Measurements from ENCODE around the gene CHRNA9.
A peak's percentile ranks its signal among the peaks of the same experiment; 100 is the strongest.

The CHRNA9 gene

GRCh38 chr4:40329805-40330204 lies 5.3 kb upstream of the CHRNA9 start:
- no peak for DNase-seq
- no peak overlapping the region for H3K4me3 Mint-ChIP-seq
- no peaks in the 10 kb centered on the region for H3K36me3 Mint-ChIP-seq (ENCODE audit: low read depth)
- H3K4me1 Mint-ChIP-seq = peaks cover 71% of the 10 kb centered on the region
- H3K27me3 Mint-ChIP-seq (ENCODE audit: low read depth, poor library complexity) = peaks cover 5% of the 10 kb centered on the region
- TF ChIP-seq CTCF (IDR thresholded peaks at IDR 0.05) = no peak
- H3K27ac Mint-ChIP-seq = peak overlapping the region; percentile 23
- no peaks in the 10 kb centered on the region for H3K9me3 Mint-ChIP-seq

DNA sequence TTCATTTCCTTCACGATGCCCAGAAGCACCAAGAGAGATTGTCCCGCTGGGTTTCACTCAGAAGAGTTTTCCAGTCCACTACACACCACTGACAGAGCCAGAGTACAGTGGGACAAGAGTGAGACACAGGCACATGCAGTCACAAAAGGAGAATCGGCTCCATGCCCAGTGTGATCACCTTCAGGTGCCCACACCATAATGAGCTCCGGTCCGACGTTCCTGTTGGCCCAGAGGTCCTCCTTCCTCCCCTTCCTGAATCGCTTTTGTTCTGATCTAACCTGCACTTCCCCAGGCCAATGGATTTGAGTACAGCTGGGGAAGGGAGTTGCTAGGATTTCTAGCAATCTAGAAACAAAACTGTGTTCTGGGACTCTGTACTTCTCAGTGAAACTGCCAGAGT lies 4.6 kb upstream of the CHRNA9 start:
- peaks cover 7% of the 10 kb centered on the region for H3K27me3 Mint-ChIP-seq (ENCODE audit: low read depth, poor library complexity)
- no peak for DNase-seq
- no peak overlapping the region for H3K4me3 Mint-ChIP-seq
- H3K36me3 Mint-ChIP-seq (ENCODE audit: low read depth) = no peaks in the 10 kb centered on the region
- peak overlapping the region; percentile 23 for H3K27ac Mint-ChIP-seq
- H3K9me3 Mint-ChIP-seq = no peaks in the 10 kb centered on the region
- no peak for TF ChIP-seq CTCF (IDR thresholded peaks at IDR 0.05)
- H3K4me1 Mint-ChIP-seq = peaks cover 74% of the 10 kb centered on the region

DNA sequence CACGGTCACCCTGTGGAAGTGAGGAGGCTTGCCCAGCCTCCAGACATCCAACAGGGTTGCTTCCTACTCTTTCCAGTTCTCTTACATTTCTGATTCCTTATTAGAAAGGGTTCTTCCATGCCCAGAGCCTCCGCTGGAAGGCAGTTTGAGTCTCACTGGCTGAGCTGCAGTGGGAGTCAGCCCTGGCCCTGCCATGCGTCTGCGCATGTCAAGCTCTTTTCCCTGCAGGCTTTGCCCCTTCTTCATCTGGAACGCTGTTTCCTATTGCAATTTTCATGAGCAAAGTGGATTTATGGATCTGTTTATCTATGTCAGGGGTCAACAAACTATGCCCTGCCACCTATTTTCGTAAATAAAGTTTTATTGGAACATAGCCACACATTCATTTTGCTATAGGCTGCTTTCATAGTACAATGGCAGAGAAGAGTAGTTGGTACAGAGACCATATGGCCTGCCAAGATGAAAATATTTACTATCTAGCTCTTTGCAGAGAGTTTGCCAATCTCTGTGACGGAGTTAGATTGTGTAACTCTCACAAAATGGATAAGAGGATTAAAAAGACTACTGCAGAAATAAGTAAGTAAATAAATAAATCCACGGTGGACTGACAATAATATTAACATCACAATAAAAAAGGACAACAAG lies 3.9 kb upstream of the CHRNA9 start:
- peaks cover 3% of the 10 kb centered on the region for H3K9me3 Mint-ChIP-seq
- peaks cover 8% of the 10 kb centered on the region for H3K27me3 Mint-ChIP-seq (ENCODE audit: low read depth, poor library complexity)

DNA sequence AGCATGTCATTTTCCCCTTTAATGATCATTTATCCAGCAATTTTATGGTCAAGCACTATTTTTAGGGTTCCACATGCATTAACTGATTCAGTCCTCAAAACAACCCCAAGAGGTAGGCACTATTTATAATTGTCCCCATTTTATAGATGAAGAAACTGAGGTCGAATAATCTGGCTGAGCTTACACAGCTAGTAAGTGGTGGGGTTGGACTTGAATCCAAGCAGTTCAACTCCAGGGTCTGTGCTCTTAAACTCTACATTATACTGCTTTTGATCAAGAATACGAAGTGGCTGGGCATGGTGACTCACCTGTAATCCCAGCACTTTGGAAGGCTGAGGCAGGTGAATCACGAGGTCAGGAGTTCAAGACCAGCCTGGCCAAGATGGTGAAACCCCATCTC lies 3.2 kb upstream of the CHRNA9 start:
- Mint-ChIP-seq H3K9me3 (peaks cover 3% of the 10 kb centered on the region), H3K36me3 (ENCODE audit: low read depth) (peaks cover 12% of the 10 kb centered on the region), H3K4me1 (peaks cover 80% of the 10 kb centered on the region), H3K4me3 (no peak overlapping the region), H3K27me3 (ENCODE audit: low read depth, poor library complexity) (peaks cover 8% of the 10 kb centered on the region), H3K27ac (no peak overlapping the region)
- DNase-seq = no peak
- TF ChIP-seq CTCF (IDR thresholded peaks at IDR 0.05) = no peak

More for the DNA sequence above, 3.9 kb upstream of the CHRNA9 start:
- H3K36me3 Mint-ChIP-seq (ENCODE audit: low read depth) = peaks cover 6% of the 10 kb centered on the region
- H3K4me3 Mint-ChIP-seq = no peak overlapping the region
- DNase-seq = no peak
- H3K27ac Mint-ChIP-seq = peak overlapping the region; percentile 23
- H3K4me1 Mint-ChIP-seq = peaks cover 78% of the 10 kb centered on the region
- TF ChIP-seq CTCF (IDR thresholded peaks at IDR 0.05) = no peak

DNA sequence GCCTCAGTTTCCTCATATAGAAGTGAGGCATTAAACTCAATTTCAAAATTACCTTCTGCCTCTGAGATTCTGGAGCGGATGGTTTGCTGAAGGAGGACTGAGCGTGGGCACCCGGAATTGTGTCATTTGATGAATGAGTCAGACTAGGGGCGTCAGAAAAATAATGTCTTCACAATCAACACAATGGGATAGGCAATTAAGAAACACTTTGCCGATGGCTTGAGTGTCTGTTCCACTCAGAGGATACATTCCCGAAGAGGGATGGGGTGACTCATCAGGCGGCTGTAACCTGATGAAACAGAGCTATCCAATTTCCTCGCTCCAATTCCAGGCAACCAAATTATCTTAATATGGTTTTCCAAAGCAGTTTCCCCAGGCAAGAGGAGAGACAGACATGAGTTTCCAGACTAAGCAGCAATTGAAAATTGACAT lies 1.2 kb upstream of the CHRNA9 start:
- Mint-ChIP-seq H3K4me3 (peak overlapping the region; percentile 75), H3K9me3 (peaks cover 3% of the 10 kb centered on the region), H3K27ac (peak overlapping the region; percentile 51), H3K36me3 (ENCODE audit: low read depth) (peaks cover 29% of the 10 kb centered on the region), H3K27me3 (ENCODE audit: low read depth, poor library complexity) (peaks cover 8% of the 10 kb centered on the region), H3K4me1 (peaks cover 73% of the 10 kb centered on the region)
- DNase-seq = no peak
- TF ChIP-seq CTCF (IDR thresholded peaks at IDR 0.05) = no peak

GRCh38 chr4:40335525-40335894 lies 377 bp downstream of the CHRNA9 start:
- Mint-ChIP-seq H3K4me1 (peaks cover 60% of the 10 kb centered on the region), H3K4me3 (peak overlapping the region; percentile 75), H3K36me3 (ENCODE audit: low read depth) (peaks cover 37% of the 10 kb centered on the region), H3K9me3 (peaks cover 9% of the 10 kb centered on the region), H3K27me3 (ENCODE audit: low read depth, poor library complexity) (peaks cover 7% of the 10 kb centered on the region), H3K27ac (peak overlapping the region; percentile 88)
- DNase-seq = no peak
- TF ChIP-seq CTCF (IDR thresholded peaks at IDR 0.05) = no peak

All from nephron progenitor cell (in vitro differentiated cells).